GM21447 (cell line): ENCODE results near the gene SF3A2.

ENCODE experiments used
- ATAC-seq: cut with Tn5 transposase; IDR thresholded peaks from one replicate; pipeline ENCODE4 v1.9.1; 2021; ENCODE audit not compliant: unreplicated experiment

The SF3A2 gene

GRCh38 chr19:2288818-2289713 is 52.4 kb downstream of the SF3A2 start:
- no peak for ATAC-seq

- no peak for ATAC-seq
Measured at GRCh38 chr19:2289714-2290435, 53.3 kb downstream of the SF3A2 start.

GRCh38 chr19:2290441-2291184 is 54.0 kb downstream of the SF3A2 start:
- ATAC-seq: no peak

GRCh38 chr19:2291185-2291751 is 54.6 kb downstream of the SF3A2 start:
- ATAC-seq: no peak

- ATAC-seq: no peak
Measured at GRCh38 chr19:2294687-2295335, 58.2 kb downstream of the SF3A2 start.

- ATAC-seq: no peak
Measured at GRCh38 chr19:2296141-2296540, 59.5 kb downstream of the SF3A2 start.
